GM12873 (cell line): Measurements from ENCODE around the gene ZMYM4.

Experiments used
- TF ChIP-seq, protein P1 (sequence below): IDR thresholded peaks from 2 replicates; pipeline ENCODE4 v1.5.1; 2012; ENCODE audit warnings: low read depth, mild to moderate bottlenecking, moderate library complexity, low read length, control low read depth; ENCODE audit not compliant: insufficient read depth; ENCODE audit errors: missing control alignments

The ZMYM4 gene

DNA sequence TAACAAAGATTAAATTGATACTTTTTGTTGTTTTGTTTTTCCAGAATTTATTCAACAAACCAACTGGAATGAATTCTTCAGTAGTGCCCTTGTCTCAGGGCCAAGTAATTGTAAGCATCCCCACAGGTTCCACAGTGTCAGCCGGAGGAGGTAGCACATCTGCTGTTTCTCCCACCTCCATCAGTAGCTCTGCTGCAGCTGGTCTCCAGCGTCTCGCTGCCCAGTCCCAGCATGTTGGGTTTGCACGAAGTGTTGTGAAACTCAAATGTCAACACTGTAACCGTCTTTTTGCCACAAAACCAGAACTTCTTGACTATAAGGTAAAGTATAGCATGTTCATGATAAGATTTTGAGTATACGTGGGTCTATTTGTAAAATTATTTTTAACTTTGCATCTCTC lies 118.5 kb downstream of the ZMYM4 start:
- TF ChIP-seq, protein P1, sequence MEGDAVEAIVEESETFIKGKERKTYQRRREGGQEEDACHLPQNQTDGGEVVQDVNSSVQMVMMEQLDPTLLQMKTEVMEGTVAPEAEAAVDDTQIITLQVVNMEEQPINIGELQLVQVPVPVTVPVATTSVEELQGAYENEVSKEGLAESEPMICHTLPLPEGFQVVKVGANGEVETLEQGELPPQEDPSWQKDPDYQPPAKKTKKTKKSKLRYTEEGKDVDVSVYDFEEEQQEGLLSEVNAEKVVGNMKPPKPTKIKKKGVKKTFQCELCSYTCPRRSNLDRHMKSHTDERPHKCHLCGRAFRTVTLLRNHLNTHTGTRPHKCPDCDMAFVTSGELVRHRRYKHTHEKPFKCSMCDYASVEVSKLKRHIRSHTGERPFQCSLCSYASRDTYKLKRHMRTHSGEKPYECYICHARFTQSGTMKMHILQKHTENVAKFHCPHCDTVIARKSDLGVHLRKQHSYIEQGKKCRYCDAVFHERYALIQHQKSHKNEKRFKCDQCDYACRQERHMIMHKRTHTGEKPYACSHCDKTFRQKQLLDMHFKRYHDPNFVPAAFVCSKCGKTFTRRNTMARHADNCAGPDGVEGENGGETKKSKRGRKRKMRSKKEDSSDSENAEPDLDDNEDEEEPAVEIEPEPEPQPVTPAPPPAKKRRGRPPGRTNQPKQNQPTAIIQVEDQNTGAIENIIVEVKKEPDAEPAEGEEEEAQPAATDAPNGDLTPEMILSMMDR, result no peak

DNA sequence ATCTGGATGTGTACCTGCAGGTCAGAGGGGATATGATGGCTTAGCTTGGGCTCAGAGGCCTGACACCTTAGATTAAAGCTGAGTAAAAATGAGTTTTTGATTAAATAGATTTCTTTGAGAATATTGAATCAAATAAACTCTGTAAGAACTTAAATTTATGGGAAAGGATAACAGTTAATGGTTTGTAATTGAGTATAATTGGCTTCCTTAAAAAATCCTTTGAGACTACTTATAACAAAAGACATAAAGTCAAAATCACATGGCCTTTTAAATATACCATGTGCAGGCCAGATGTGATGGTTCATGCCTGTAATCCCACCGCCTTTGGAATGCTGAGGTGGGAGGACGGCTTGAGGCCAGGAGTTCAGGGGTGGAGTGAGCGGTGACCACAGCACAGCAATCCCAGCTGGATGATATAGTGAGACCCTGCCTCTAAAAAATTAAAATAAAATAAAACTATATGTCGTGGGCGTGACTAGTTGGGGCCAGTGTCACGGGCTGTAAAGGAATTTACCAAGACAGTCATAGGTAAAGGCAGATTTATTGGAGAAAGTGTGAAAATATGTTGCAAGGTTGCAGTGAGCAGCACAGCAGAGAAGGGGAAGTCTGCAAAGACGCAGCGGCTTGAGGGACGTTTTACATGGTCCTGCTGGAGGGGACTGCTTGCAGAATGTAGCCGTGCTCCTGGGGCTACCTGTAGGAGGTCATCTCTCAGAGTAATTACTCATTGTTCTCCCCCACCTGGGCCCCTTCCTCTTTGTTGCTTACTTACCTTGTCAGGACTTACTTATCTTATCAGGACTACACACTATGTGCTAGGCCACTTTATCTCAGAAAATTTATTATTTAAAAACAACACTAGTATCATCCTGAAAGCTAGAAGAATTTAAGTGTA lies 122.3 kb downstream of the ZMYM4 start:
- TF ChIP-seq, protein P1, result no peak

DNA sequence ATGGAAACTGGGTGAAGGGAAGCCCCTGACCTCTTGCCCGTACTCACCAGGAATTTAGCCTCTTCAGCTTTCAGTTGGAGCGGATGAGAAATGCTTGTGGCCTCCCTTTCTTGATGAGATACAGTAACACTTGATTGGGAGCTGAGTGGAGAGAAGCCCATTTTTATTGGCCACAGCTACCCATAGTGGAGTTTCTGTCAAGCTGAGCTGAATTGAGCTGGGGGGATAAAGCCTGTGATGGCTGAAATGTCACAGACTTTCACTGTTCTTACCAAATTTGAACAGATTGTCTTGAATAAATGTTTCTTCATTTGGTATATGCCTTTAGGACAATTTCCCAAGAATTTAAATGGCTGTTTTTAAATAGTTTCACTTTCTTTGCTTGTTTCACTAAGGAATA lies 125.9 kb downstream of the ZMYM4 start:
- TF ChIP-seq, protein P1, result no peak

DNA sequence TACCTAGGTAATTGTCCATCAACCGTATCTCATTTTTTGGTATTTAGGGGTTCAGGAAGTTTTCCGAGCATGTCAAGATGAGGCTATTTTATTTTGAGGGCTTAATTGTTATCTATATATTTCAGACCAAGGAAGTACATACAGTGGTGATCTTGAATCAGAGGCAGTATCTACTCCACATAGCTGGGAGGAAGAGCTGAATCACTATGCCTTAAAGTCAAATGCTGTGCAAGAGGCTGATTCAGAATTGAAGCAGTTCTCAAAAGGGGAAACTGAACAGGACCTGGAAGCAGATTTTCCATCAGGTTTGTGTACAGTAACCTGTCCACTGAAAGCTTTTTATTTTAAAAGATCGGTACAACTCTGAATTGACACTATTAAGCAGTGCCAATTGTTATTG lies 130.2 kb downstream of the ZMYM4 start:
- TF ChIP-seq, protein P1, result no peak

DNA sequence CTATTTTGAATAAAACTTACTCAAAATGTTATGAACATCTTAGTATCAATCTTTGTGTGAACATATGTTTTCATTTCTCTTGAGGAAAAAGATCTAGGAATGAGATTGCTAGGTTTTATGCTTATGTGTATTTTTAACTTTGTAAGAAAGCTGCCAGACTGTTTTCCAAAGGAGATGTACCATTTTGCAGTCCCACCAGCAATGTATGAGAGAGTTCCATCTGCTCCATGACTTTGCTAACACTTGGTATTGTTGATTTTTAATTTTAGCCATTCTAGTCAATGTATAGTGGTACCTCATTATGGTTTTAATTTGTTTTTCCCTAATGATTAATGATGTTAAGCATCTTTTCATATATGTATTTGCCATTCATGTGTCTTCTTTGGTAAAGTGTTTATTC lies 132.5 kb downstream of the ZMYM4 start:
- TF ChIP-seq, protein P1, result no peak

DNA sequence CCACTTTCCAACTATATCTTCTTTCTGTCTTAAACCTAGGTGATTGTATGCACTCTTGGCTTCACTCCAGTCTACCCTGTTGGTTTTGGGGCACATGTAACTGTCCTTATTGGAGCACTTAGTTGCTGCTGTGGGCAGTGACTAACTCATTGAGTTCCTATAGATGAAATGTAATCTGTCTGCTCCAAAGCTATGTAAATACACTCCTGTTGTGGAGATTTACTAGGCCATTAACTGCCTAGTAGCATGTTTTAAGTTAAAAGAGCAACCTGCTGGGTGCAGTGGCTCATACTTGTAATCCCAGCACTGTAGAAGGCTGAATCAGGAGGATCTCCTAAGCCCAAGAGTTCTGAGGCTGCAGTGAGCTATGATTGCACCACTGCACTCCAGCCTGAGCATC lies 137.6 kb downstream of the ZMYM4 start:
- TF ChIP-seq, protein P1, result no peak

DNA sequence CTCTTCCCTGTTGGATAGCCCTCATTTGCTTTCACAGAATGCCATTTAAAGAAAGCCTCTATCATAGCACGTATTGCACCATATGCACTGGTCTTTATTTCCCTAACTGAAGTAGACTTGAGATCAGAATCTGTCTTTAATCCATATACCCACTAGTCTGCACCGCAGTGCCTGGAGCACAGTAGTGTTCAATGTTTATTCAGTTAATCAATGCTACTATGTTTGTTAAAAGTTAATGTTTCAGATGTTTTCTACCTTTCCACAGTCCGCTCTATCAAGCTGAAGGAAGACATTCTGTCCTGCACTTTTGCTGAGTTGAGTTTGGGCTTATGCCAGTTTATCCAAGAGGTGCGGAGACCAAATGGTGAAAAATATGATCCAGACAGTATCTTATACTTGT lies 139.2 kb downstream of the ZMYM4 start:
- TF ChIP-seq, protein P1, result no peak
